Measurements from ENCODE around the gene DUOX2. TPM values are rescaled to one million over a fixed set of nuclear protein-coding genes. Genes with fewer than 3 reads are reported as not detected.
"Not testable (repeated sequence)": the region's sequence is repeated elsewhere in the genome, so short reads cannot be mapped to it uniquely, and the experiment has no call there.

Gene DUOX2
- total and polyA plus RNA-seq, 2 of the 8 experiments (the other 6 are each of a cell fraction or from before 2014, with no cell fraction given), result 0.08 TPM; not detected in 1

- H4K5ac ChIP-seq (ENCODE audit: insufficient read length, low read depth, low read length); H2BK15ac ChIP-seq (ENCODE audit: low read length); H3K4ac ChIP-seq (replicated peaks; ENCODE audit: insufficient read length, low read depth, low read length); H3K9ac ChIP-seq (replicated peaks in 1 of 4; ENCODE audit: extremely low read depth in 1 of 4, low read depth in 3 of 4, low read length in 3 of 4); H3K4me1 ChIP-seq (replicated peaks in 1 of 4; ENCODE audit: control insufficient read depth in 3 of 4, insufficient read depth in 4 of 4, low read length in 3 of 4); DNase-seq (ENCODE audit: low read depth in 1 of 2, low spot score in 2 of 2); H2BK120ac ChIP-seq (replicated peaks; ENCODE audit: low read depth, low read length); H3K23me2 ChIP-seq (ENCODE audit: low read depth, low read length); H4K8ac ChIP-seq (ENCODE audit: extremely low read depth, insufficient read depth, low read length); H3K14ac ChIP-seq (ENCODE audit: insufficient read length); H4K20me1 ChIP-seq (replicated peaks in 1 of 2; ENCODE audit: control insufficient read depth in 1 of 2, insufficient read depth in 2 of 2, low read length in 2 of 2); H3K9me3 ChIP-seq (ENCODE audit: insufficient read depth in 2 of 2, low read depth in 1 of 2, low read length in 1 of 2); H3K36me3 ChIP-seq (ENCODE audit: control insufficient read depth in 2 of 4, insufficient read depth in 4 of 4, low read length in 3 of 4); POLR2A ChIA-PET (ENCODE audit: partially characterized antibody); CTCF ChIA-PET (ENCODE audit: partially characterized antibody); H2AFZ ChIP-seq (ENCODE audit: low read length); H2AK5ac ChIP-seq (ENCODE audit: low read depth, low read length); H3K4me2 ChIP-seq (ENCODE audit: insufficient read depth in 1 of 2, low read depth in 2 of 2, low read length in 2 of 2); H3K18ac ChIP-seq (ENCODE audit: extremely low read depth, low read length); H3K79me2 ChIP-seq (ENCODE audit: control insufficient read depth in 1 of 2, insufficient read depth in 2 of 2, low read length in 2 of 2); H2BK20ac ChIP-seq (ENCODE audit: low read length); H2BK12ac ChIP-seq (ENCODE audit: low read depth, low read length); FAIRE-seq; H3K4me3 ChIP-seq (ENCODE audit: extremely low read depth in 1 of 4, insufficient read depth in 2 of 4, low read depth in 3 of 4, low read length in 4 of 4); H3K23ac ChIP-seq (ENCODE audit: insufficient read length); H2BK5ac ChIP-seq (ENCODE audit: low read depth, low read length); H3K27me3 ChIP-seq (replicated peaks in 1 of 4; ENCODE audit: control insufficient read depth in 3 of 4, extremely low read depth in 1 of 4, insufficient read depth in 3 of 4, low read length in 3 of 4); H3K79me1 ChIP-seq (ENCODE audit: low read depth, low read length); H4K91ac ChIP-seq (replicated peaks; ENCODE audit: insufficient read length, low read length); H3K56ac ChIP-seq (replicated peaks; ENCODE audit: insufficient read length, low read depth, low read length); H3K27ac ChIP-seq (ENCODE audit: low read depth, low read length): not testable (repeated sequence)
- 92% methylated on average over 2 of the region's 2 CpGs; no CpG with 5 or more reads in 1 of the 2 experiments for WGBS, 2 experiments (ENCODE audit: extremely low coverage in 1 of 2, insufficient coverage in 1 of 2, insufficient read length in 1 of 2, insufficient replicate concordance in 2 of 2, low coverage in 1 of 2, low lambda C conversion rate in 2 of 2, missing lambda C conversion rate in 1 of 2)
Measured at GRCh38 chr15:45077391-45077790, 36.6 kb downstream of the DUOX2 start.

GRCh38 chr15:45075440-45076320 lies 38.3 kb downstream of the DUOX2 start:
- H3K36me3 ChIP-seq (ENCODE audit: control insufficient read depth in 2 of 4, insufficient read depth in 4 of 4, low read length in 3 of 4); H3K27me3 ChIP-seq (replicated peaks in 1 of 4; ENCODE audit: control insufficient read depth in 3 of 4, extremely low read depth in 1 of 4, insufficient read depth in 3 of 4, low read length in 3 of 4); H3K14ac ChIP-seq (ENCODE audit: insufficient read length); H3K9me3 ChIP-seq (ENCODE audit: insufficient read depth in 2 of 2, low read depth in 1 of 2, low read length in 1 of 2); H3K18ac ChIP-seq (ENCODE audit: extremely low read depth, low read length); H3K4me3 ChIP-seq (ENCODE audit: extremely low read depth in 1 of 4, insufficient read depth in 2 of 4, low read depth in 3 of 4, low read length in 4 of 4); H4K8ac ChIP-seq (ENCODE audit: extremely low read depth, insufficient read depth, low read length); H2BK5ac ChIP-seq (ENCODE audit: low read depth, low read length); CTCF ChIA-PET (ENCODE audit: partially characterized antibody); H2BK12ac ChIP-seq (ENCODE audit: low read depth, low read length); H3K4ac ChIP-seq (replicated peaks; ENCODE audit: insufficient read length, low read depth, low read length); H3K79me2 ChIP-seq (ENCODE audit: control insufficient read depth in 1 of 2, insufficient read depth in 2 of 2, low read length in 2 of 2); H3K4me1 ChIP-seq (replicated peaks in 1 of 4; ENCODE audit: control insufficient read depth in 3 of 4, insufficient read depth in 4 of 4, low read length in 3 of 4); H4K91ac ChIP-seq (replicated peaks; ENCODE audit: insufficient read length, low read length); H2BK120ac ChIP-seq (replicated peaks; ENCODE audit: low read depth, low read length); H3K23me2 ChIP-seq (ENCODE audit: low read depth, low read length); H3K4me2 ChIP-seq (ENCODE audit: insufficient read depth in 1 of 2, low read depth in 2 of 2, low read length in 2 of 2); FAIRE-seq; H2AK5ac ChIP-seq (ENCODE audit: low read depth, low read length); H3K79me1 ChIP-seq (ENCODE audit: low read depth, low read length); POLR2A ChIA-PET (ENCODE audit: partially characterized antibody); H3K56ac ChIP-seq (replicated peaks; ENCODE audit: insufficient read length, low read depth, low read length); H2AFZ ChIP-seq (ENCODE audit: low read length); H3K23ac ChIP-seq (ENCODE audit: insufficient read length); H4K20me1 ChIP-seq (replicated peaks in 1 of 2; ENCODE audit: control insufficient read depth in 1 of 2, insufficient read depth in 2 of 2, low read length in 2 of 2); H2BK15ac ChIP-seq (ENCODE audit: low read length); H4K5ac ChIP-seq (ENCODE audit: insufficient read length, low read depth, low read length); H3K9ac ChIP-seq (replicated peaks in 1 of 4; ENCODE audit: extremely low read depth in 1 of 4, low read depth in 3 of 4, low read length in 3 of 4); H3K27ac ChIP-seq (ENCODE audit: low read depth, low read length); DNase-seq (ENCODE audit: low read depth in 1 of 2, low spot score in 2 of 2); H2BK20ac ChIP-seq (ENCODE audit: low read length): not testable (repeated sequence)
- 100% methylated on average over 1 of the region's 9 CpGs; no CpG with 5 or more reads in 1 of the 2 experiments for WGBS, 2 experiments (ENCODE audit: extremely low coverage in 1 of 2, insufficient coverage in 1 of 2, insufficient read length in 1 of 2, insufficient replicate concordance in 2 of 2, low coverage in 1 of 2, low lambda C conversion rate in 2 of 2, missing lambda C conversion rate in 1 of 2)
